ENCODE data around the gene PNLIPRP1. TPM values are rescaled to one million over a fixed set of nuclear protein-coding genes. Genes with fewer than 3 reads are reported as not detected.

Gene PNLIPRP1
- total and polyA plus RNA-seq, 2 of the 4 experiments (the other 2 are of a cell fraction), result not detected

- H2BK20ac ChIP-seq (ENCODE audit: low read depth, low read length), result no peak overlapping the region
- no peak overlapping the region for H2AFZ ChIP-seq (replicated peaks; ENCODE audit: low read length, poor library complexity)
- H2BK5ac ChIP-seq (ENCODE audit: low read depth, low read length, poor library complexity, severe bottlenecking), result no peak overlapping the region
- no peaks in the 10 kb centered on the region for H3K79me1 ChIP-seq (ENCODE audit: low read depth in 1 of 2, low read length in 2 of 2)
- H3K9me1 ChIP-seq (ENCODE audit: insufficient read depth, low read length), result no peaks in the 10 kb centered on the region
- no peaks in the 10 kb centered on the region for H3K36me3 ChIP-seq (ENCODE audit: control insufficient read depth, insufficient read depth, low read length)
- no peak overlapping the region for H3K4ac ChIP-seq (ENCODE audit: low read depth, low read length)
- in situ Hi-C loops (cut with MboI; ENCODE audit: low sequenced_read_pairs) (no loop called here), dilution Hi-C loops (cut with HindIII; ENCODE audit: low sequenced_read_pairs, unreplicated experiment) (no loop called here), intact Hi-C loops (cut with micrococcal nuclease) (no loop called here)
- no TSS peak for BruUV-seq (replicated peaks)
- DNase-seq, result no peak
- ATAC-seq (ENCODE audit: low read depth), result no peak
- H2AK9ac ChIP-seq (replicated peaks; ENCODE audit: low read depth, low read length, poor library complexity), result no peak overlapping the region
- no peak overlapping the region for H3K27ac ChIP-seq (ENCODE audit: insufficient read depth, low read length)
- H3K9ac ChIP-seq (ENCODE audit: low read depth, low read length), result no peak overlapping the region
- CTCF ChIA-PET, result no interaction called here
- POLR2A ChIA-PET (ENCODE audit: unreplicated experiment), result no interaction called here
- H3K23ac ChIP-seq (ENCODE audit: low read depth, low read length), result no peak overlapping the region
- no peaks in the 10 kb centered on the region for H4K20me1 ChIP-seq (ENCODE audit: insufficient read depth, low read length)
- H3K27me3 ChIP-seq (ENCODE audit: control insufficient read depth, insufficient read depth, low read length), result no peaks in the 10 kb centered on the region
- no peak overlapping the region for H4K8ac ChIP-seq (ENCODE audit: low read depth in 2 of 2, low read length in 2 of 2)
- H3K9me3 ChIP-seq (ENCODE audit: control insufficient read depth, insufficient read depth, low read length), result no peaks in the 10 kb centered on the region
- no peaks in the 10 kb centered on the region for H3K4me1 ChIP-seq (ENCODE audit: control insufficient read depth, insufficient read depth, low read length)
- no peak overlapping the region for H4K5ac ChIP-seq (ENCODE audit: low read depth, low read length)
- no peak overlapping the region for H4K91ac ChIP-seq (ENCODE audit: insufficient read depth, low read depth, low read length)
- no peak overlapping the region for H3K18ac ChIP-seq (ENCODE audit: low read depth, low read length)
- no peak overlapping the region for H2BK15ac ChIP-seq (ENCODE audit: low read depth, low read length)
- no peak overlapping the region for H3K56ac ChIP-seq (ENCODE audit: extremely low read depth, insufficient read depth, low read length)
- no peak overlapping the region for H3K4me3 ChIP-seq (ENCODE audit: insufficient read depth, low read depth, low read length)
- H2BK120ac ChIP-seq (ENCODE audit: low read depth, low read length), result no peak overlapping the region
- no peak overlapping the region for H2AK5ac ChIP-seq (ENCODE audit: low read depth, low read length)
- no peak overlapping the region for H3K4me2 ChIP-seq (ENCODE audit: low read depth, low read length)
- no peak overlapping the region for H3K14ac ChIP-seq (replicated peaks; ENCODE audit: low read depth, low read length)
- TF ChIP-seq CTCF (conservative IDR thresholded peaks at IDR 0.05; ENCODE audit: low read depth, low read length) (no peak), RAD21 (IDR thresholded peaks at IDR 0.05; ENCODE audit: low read length) (no peak), MAZ (IDR thresholded peaks at IDR 0.05; ENCODE audit: borderline replicate concordance, low read depth, low read length) (no peak), CHD1 (IDR thresholded peaks at IDR 0.05; ENCODE audit: low read depth, low read length) (no peak), NFE2L2 (IDR thresholded peaks at IDR 0.05; ENCODE audit: low read depth, low read length) (no peak), CEBPB (IDR thresholded peaks at IDR 0.05; ENCODE audit: low read depth, low read length) (no peak), SMC3 (IDR thresholded peaks at IDR 0.05; ENCODE audit: low read depth, low read length) (no peak), RCOR1 (IDR thresholded peaks at IDR 0.05; ENCODE audit: insufficient replicate concordance, low read length) (no peak), BHLHE40 (IDR thresholded peaks at IDR 0.05; ENCODE audit: low read depth, low read length) (no peak), POLR2A (IDR thresholded peaks at IDR 0.05; ENCODE audit: low read depth, low read length) (no peak), MXI1 (IDR thresholded peaks at IDR 0.05; ENCODE audit: borderline replicate concordance, low read depth, low read length) (no peak), FOS (IDR thresholded peaks at IDR 0.05; ENCODE audit: low read depth, low read length) (no peak), USF2 (IDR thresholded peaks at IDR 0.05; ENCODE audit: low read depth, low read length) (no peak), RFX5 (IDR thresholded peaks at IDR 0.05; ENCODE audit: low read depth, low read length) (no peak), ELK1 (IDR thresholded peaks at IDR 0.05; ENCODE audit: borderline replicate concordance, low read depth, low read length) (no peak)
Observed at GRCh38 chr10:116636385-116636784, 45.6 kb downstream of the PNLIPRP1 start.

All from IMR-90 (cell line).